HG02623 (cell line): ENCODE results near the gene CNTN5.
"Not testable (repeated sequence)": the region's sequence is repeated elsewhere in the genome, so short reads cannot be mapped to it uniquely, and the experiment has no call there.

Experiments
- ATAC-seq: cut with Tn5 transposase; IDR thresholded peaks from one replicate; pipeline ENCODE4 v1.9.1; 2021; ENCODE audit warnings: moderate library complexity; ENCODE audit not compliant: unreplicated experiment

The CNTN5 gene

GRCh38 chr11:99020352-99021225, at the start of gene CNTN5:
Gene CNTN5 (plus strand): TSS chr11:99020949.
- ATAC-seq, result no peak

DNA sequence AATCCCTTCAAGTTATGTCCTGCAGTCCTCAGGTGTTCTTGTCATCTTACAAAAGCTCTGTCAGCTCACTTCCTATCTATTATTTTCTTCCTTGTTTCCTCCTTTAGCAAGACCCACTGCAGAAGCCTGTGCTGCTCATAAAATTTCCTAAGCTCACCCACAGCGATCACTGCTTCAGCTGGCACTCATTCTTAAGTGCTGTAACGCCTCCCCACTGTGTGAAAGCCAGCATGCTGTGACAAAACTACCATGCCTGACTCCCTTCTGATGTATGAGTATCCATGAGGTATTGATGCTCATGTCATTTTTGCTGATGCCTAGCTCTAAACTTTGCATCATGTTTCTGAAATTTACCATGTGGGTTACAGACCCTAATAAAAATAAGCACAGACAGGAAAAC, 41.5 kb upstream of the CNTN5 start:
- no peak for ATAC-seq

- ATAC-seq, result peak; percentile 54
Measured at GRCh38 chr11:99015634-99016454, 4.9 kb upstream of the CNTN5 start.

DNA sequence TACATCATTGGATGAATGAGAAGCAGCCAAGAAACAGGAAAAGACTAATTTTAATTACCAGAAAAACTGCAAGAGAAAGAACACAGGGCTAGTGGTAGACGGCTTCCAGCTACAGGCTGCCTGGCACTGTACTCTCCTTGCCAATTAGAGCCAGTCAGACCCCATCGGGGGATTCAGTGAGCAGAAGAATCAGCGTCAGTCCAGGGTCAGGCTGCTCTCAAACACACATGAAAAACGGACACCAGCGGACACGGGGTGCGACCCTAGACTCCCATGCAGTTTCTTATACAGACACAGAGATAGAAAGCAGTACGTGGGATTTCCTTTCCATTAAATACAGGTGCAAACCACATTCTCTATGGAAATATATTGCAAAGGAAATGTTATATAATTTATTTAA, 1.1 kb upstream of the CNTN5 start:
- no peak for ATAC-seq

- no peak for ATAC-seq
Measured at GRCh38 chr11:99037057-99037456, 16.3 kb downstream of the CNTN5 start.

GRCh38 chr11:99063331-99063730, 42.6 kb downstream of the CNTN5 start:
- no peak for ATAC-seq

- ATAC-seq, result no peak
Measured at GRCh38 chr11:99065121-99065520, 44.4 kb downstream of the CNTN5 start.

DNA sequence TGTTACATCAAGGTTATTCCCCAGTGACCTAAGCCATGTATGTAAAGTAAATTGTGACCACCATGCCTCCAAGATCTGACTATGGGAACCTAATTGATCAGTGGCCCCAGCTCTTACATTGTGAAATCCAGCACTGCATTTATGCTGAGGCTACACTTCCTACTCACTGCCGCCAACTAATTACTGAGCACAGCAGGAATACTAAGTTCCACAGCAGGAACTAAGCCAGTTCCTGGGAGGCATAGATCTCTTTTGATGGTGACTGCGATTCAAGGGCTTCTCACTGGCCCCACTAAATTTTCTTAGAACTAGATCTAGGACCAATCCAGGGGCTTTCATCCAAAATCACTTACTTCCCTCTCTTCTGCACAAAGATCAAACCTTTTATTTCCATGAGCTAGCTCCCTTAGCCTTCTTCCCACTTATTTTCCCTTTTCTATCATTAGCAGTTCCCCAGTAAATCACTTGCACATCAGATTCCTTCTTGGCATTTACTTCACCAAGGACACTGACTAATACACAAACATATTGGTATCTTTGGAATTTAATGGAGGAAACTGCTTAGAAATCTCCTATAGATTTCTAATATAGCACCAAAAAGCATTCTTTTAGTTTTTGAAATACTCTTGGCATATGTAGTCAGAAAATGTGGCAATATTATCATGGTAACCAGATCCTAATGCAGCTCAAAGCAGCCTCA, 46.0 kb downstream of the CNTN5 start:
- ATAC-seq, result no peak

DNA sequence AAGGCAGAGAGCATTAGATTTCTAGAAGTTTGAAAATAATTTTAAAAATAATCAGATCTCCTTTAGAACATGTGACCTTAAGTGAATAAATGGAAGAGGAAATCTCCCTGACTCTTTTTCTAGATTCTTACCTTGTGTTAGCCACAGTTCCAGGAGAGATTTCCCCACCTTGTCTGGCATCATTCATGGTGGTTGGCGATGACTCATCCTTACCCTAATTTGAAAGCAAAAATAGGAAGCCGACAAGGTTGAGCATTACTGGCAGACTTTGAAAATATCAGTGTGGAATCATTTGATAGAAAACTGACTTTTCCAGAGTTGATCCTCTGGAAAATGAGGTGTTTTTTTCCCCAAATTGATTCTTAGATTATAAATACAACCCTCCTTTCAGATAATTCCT, 48.1 kb downstream of the CNTN5 start:
- ATAC-seq, result no peak

DNA sequence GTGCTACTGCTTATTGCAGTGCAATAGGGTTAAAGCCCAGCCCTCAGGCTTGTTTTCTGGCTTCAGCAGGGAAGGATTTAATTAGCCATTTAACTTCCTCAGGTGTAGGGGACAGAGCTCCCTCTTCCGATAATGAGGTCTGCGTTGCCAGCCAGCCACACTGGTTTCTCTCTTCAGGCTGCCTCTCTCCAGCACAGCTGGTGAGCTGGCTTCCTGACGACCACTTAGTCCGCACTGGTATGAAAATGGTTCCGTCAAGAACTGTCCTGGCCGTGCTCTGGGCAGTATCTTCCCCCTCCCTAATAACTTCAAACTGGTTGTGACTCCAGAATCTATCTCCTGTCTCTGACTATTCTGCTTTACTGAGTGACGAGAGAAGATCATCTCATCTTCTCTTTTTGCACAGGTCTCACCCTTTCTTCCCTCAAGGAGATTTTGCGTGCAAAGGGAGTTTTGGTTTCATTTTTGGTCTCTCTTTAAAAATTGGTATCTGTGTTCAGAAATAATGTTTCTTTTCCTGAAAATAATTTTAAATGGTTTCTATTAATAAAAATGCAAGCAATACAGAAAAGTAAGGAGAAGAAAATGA, 49.2 kb downstream of the CNTN5 start:
- ATAC-seq, result peak; percentile 89

- ATAC-seq, result no peak
Measured at GRCh38 chr11:99079576-99079975, 58.8 kb downstream of the CNTN5 start.

DNA sequence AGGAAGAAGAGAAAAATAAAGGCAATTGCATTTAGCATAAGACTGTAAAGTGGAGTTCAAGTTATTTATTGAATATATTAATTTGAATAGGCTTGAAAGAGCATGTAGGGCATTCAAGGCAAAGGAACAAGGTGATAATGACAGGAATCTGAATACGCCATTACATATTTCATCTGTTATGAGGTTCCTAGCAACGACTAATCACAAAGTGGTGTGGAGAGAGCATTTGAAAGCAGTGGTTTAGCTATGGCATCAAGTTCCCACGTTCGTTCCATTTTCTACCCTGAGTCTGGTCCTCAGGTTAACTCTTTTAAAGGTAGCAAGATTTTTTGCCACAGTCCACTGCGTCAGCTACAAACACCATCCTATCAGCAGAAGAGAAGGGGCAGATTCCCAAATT, 59.4 kb downstream of the CNTN5 start:
- ATAC-seq, result no peak

DNA sequence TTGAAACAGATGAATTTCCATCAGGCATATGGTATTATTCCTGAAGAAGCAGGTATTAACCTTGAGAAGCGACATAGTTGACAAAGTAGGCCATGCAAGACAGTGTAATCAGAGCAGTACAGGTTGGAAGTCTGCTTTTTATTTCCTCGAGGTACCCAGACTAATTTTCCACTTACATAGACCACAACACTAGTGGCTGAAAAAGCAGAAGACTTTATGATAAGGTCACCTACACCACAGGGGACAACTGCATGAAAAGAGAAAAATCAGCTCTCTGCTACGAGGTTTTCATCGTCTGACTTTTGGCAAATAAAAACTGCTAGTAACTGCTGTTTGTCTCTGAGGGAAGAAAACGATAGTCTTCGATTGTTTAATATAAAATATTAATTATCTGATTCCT, 77.5 kb downstream of the CNTN5 start:
- ATAC-seq, result no peak

DNA sequence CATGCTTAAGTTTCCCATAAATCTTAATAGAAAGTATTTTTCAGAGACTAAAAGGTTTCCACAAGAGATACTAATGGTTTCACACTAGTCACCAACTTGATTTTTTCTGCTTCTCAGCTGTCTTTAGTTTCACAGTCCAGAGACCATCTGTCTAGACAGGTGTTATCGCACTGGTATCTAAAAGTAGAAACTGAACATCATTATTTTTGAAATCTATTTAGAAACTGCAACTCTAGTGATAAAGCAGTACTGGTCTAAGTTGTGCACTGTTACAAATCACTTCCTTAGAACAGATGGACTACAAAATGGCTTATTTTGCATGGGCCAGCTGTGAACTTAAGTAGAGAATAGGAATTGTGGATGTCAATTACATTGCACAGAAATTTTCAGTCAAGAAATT, 78.0 kb downstream of the CNTN5 start:
- ATAC-seq, result peak; percentile 89

- ATAC-seq, result no peak
Measured at GRCh38 chr11:99117603-99118002, 96.9 kb downstream of the CNTN5 start.

DNA sequence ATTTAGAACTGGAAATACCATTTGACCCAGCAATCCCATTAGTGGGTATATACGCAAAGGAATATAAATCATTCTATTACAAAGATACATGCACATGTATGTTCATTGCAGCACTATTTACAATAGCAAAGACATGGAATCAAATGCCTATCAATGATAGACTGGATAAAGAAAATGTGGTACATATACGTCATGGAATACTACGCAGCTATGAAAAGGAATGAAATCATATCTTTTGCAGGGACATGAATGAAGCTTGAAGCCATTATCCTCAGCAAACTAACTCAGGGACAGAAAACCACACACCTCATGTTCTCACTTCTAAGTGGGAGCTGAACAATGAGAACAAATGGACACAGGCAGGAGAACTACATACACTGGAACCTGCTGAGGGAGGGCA, 113.1 kb downstream of the CNTN5 start:
- ATAC-seq, result not testable (repeated sequence)

- ATAC-seq, result no peak
Measured at GRCh38 chr11:99135508-99135907, 114.8 kb downstream of the CNTN5 start.

GRCh38 chr11:99142237-99142636, 121.5 kb downstream of the CNTN5 start:
- no peak for ATAC-seq

GRCh38 chr11:99148352-99148751, 127.6 kb downstream of the CNTN5 start:
- ATAC-seq, result peak; percentile 48

GRCh38 chr11:99154277-99154676, 133.5 kb downstream of the CNTN5 start:
- ATAC-seq, result no peak

- ATAC-seq, result no peak
Measured at GRCh38 chr11:99160447-99160846, 139.7 kb downstream of the CNTN5 start.
